ENCODE measurements around the gene NUTM1.
"Not testable (repeated sequence)": the region's sequence is repeated elsewhere in the genome, so short reads cannot be mapped to it uniquely, and the experiment has no call there.

NUTM1 gene

GRCh38 chr15:34336991-34337556, 6.0 kb upstream of the NUTM1 start:
- peak in 1 of 5 experiments; percentile 43 for DNase-seq

- DNase-seq = peak; percentile 83 to 92 (median 86)
Measured at GRCh38 chr15:34337557-34338306, 5.4 kb upstream of the NUTM1 start, which contains the start of gene SLC12A6. TSS of gene SLC12A6 (minus strand) at chr15:34337781. CDS start at chr15:34336680, 1,101 bp downstream.

- DNase-seq = no peak
Measured at GRCh38 chr15:34338347-34338746, 4.8 kb upstream of the NUTM1 start.

GRCh38 chr15:34339946-34340345, 3.2 kb upstream of the NUTM1 start:
- no peak for DNase-seq

GRCh38 chr15:34341381-34342212, 1.5 kb upstream of the NUTM1 start:
- DNase-seq = no peak

GRCh38 chr15:34342213-34342736, 840 bp upstream of the NUTM1 start:
- peak in 1 of 5 experiments; percentile 48 for DNase-seq

- no peak for DNase-seq
Measured at GRCh38 chr15:34347951-34348638, 5.0 kb downstream of the NUTM1 start.

GRCh38 chr15:34348735-34349300, 5.7 kb downstream of the NUTM1 start:
- no peak for DNase-seq

GRCh38 chr15:34349769-34350168, 6.7 kb downstream of the NUTM1 start:
- no peak for DNase-seq

- not testable (repeated sequence) for DNase-seq
Measured at GRCh38 chr15:34352996-34353395, 9.9 kb downstream of the NUTM1 start.

- DNase-seq = no peak
Measured at GRCh38 chr15:34353627-34354026, 10.5 kb downstream of the NUTM1 start.

- no peak for DNase-seq
Measured at GRCh38 chr15:34354286-34354685, 11.2 kb downstream of the NUTM1 start.

- DNase-seq = no peak
Measured at GRCh38 chr15:34355241-34355640, 12.1 kb downstream of the NUTM1 start.

- DNase-seq = no peak
Measured at GRCh38 chr15:34357653-34358052, 14.5 kb downstream of the NUTM1 start.

- DNase-seq = no peak
Measured at GRCh38 chr15:34358367-34358766, 15.3 kb downstream of the NUTM1 start.

- DNase-seq = no peak
Measured at GRCh38 chr15:34358948-34359347, 15.8 kb downstream of the NUTM1 start.

- DNase-seq = no peak
Measured at GRCh38 chr15:34359416-34359815, 16.3 kb downstream of the NUTM1 start.

GRCh38 chr15:34360298-34360697, 17.2 kb downstream of the NUTM1 start:
- DNase-seq = no peak

GRCh38 chr15:34361278-34361677, 18.2 kb downstream of the NUTM1 start:
- DNase-seq = no peak

- DNase-seq = no peak
Measured at GRCh38 chr15:34362047-34362773, 19.1 kb downstream of the NUTM1 start.

- DNase-seq = no peak
Measured at GRCh38 chr15:34364041-34364440, 20.9 kb downstream of the NUTM1 start.
